SK-N-SH treated with all-trans-retinoic acid at 6 μM for 48 hours (cell line): Measurements from ENCODE around the gene HLF.

ENCODE experiments used
- ATAC-seq: fragments of 200-7000 bp; cut with Tn5 transposase; 3 replicates; pipeline ENCODE4 v1.9.1; 2020; ENCODE audit warnings: mild to moderate bottlenecking, moderate library complexity
- ARNTL ChIP-seq: fragments of 450-650 bp; formaldehyde crosslinking; IDR thresholded peaks from 2 replicates; pipeline ENCODE4 v1.5.0; 2020; ENCODE audit warnings: low read depth, mild to moderate bottlenecking, moderate library complexity, borderline replicate concordance
- BACH2 ChIP-seq: fragments of 250-450 bp; sonication (Bioruptor Pico); IDR thresholded peaks from 2 replicates; pipeline ENCODE4 v1.9.0; 2021; ENCODE audit warnings: mild to moderate bottlenecking, borderline replicate concordance
- ESRRG ChIP-seq: fragments of 250-450 bp; sonication (Bioruptor Pico); IDR thresholded peaks from 2 replicates; pipeline ENCODE4 v1.6.1; 2021; ENCODE audit warnings: mild to moderate bottlenecking
- GLIS3 ChIP-seq: fragments of 250-450 bp; sonication (Bioruptor Pico); IDR thresholded peaks from 2 replicates; pipeline ENCODE4 v1.5.0; 2020; ENCODE audit warnings: mild to moderate bottlenecking, moderate library complexity
- ISL1 ChIP-seq: fragments of 250-450 bp; sonication (Bioruptor Pico); IDR thresholded peaks from 2 replicates; pipeline ENCODE4 v2.1.2; 2022; ENCODE audit warnings: mild to moderate bottlenecking, moderate library complexity
- PPARA ChIP-seq: fragments of 250-450 bp; sonication (Bioruptor Pico); IDR thresholded peaks from 2 replicates; pipeline ENCODE4 v1.5.0; 2020; ENCODE audit warnings: mild to moderate bottlenecking, borderline replicate concordance
- RARB ChIP-seq: fragments of 250-450 bp; sonication (Bioruptor Pico); IDR thresholded peaks from 2 replicates; pipeline ENCODE4 v1.8.0; 2021; ENCODE audit warnings: mild to moderate bottlenecking, moderate library complexity
- SNAI2 ChIP-seq: fragments of 250-450 bp; sonication (Bioruptor Pico); IDR thresholded peaks from 2 replicates; pipeline ENCODE4 v1.5.0; 2020; ENCODE audit warnings: mild to moderate bottlenecking, moderate library complexity
- TCF4 ChIP-seq: fragments of 250-450 bp; sonication (Bioruptor Pico); IDR thresholded peaks from 2 replicates; pipeline ENCODE4 v1.8.0; 2021; ENCODE audit warnings: mild to moderate bottlenecking, moderate library complexity, borderline replicate concordance
- TOX ChIP-seq: fragments of 250-450 bp; sonication (Bioruptor Pico); IDR thresholded peaks from 2 replicates; pipeline ENCODE4 v1.8.0; 2021; ENCODE audit warnings: mild to moderate bottlenecking, moderate library complexity, borderline replicate concordance
- ZFP3 ChIP-seq: fragments of 250-450 bp; sonication (Bioruptor Pico); IDR thresholded peaks from 2 replicates; pipeline ENCODE4 v1.5.0; 2020; ENCODE audit warnings: mild to moderate bottlenecking, moderate library complexity
- ZFP30 ChIP-seq: fragments of 450-650 bp; formaldehyde crosslinking; IDR thresholded peaks from 2 replicates; pipeline ENCODE4 v1.5.0; 2022; ENCODE audit warnings: mild to moderate bottlenecking, moderate library complexity
- ZNF565 ChIP-seq: fragments of 450-650 bp; formaldehyde crosslinking; conservative IDR thresholded peaks from 2 replicates; pipeline ENCODE4 v1.5.0; 2020; ENCODE audit warnings: low read depth, mild to moderate bottlenecking, moderate library complexity
- ZNF70 ChIP-seq: fragments of 450-650 bp; formaldehyde crosslinking; IDR thresholded peaks from 2 replicates; pipeline ENCODE4 v1.5.0; 2020; ENCODE audit warnings: mild to moderate bottlenecking, moderate library complexity
- TF ChIP-seq, protein P1 (sequence below): fragments of 250-450 bp; sonication (Bioruptor Pico); IDR thresholded peaks from 2 replicates; pipeline ENCODE4 v1.5.1; 2020; ENCODE audit warnings: low read depth, mild to moderate bottlenecking, moderate library complexity
- TF ChIP-seq, protein P2 (sequence below): fragments of 250-450 bp; sonication (Bioruptor Pico); IDR thresholded peaks from 2 replicates; pipeline ENCODE4 v1.5.0; 2020; ENCODE audit warnings: mild to moderate bottlenecking, moderate library complexity
- TF ChIP-seq, protein P3 (sequence below): fragments of 250-450 bp; sonication (Bioruptor Pico); IDR thresholded peaks from 2 replicates; pipeline ENCODE4 v1.8.0; 2021; ENCODE audit warnings: low read depth, mild to moderate bottlenecking, moderate library complexity, borderline replicate concordance

HLF gene

DNA sequence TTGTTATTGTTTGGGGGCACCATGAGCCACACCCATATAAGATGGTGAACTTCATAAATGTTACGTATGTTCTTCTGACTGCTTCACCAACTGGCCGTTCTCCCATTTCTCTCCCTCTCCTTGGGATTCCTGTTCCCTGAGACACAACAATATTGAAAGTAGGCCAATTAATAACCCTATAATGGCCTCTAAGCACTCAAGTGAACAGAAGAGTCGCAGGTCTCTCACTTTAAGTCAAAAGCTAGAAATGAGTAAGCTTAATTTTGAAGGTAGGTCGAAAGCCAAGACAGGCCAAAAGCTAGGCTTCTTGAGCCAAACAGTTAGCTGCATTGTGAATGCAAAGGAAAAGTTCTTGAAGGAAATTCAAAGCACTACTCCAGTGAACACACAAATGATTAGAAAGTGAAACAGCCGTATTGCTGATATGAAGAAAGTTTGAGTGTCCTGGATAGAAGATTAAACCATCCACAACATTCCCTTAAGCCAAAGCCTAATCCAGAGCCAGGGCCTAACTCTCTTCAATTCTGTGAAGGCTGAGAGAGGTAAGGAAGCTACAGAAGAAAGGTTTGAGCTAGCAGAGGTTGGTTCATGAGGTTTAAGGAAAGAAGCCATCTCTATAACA is 25.8 kb downstream of the HLF start:
- TF ChIP-seq, protein P1, sequence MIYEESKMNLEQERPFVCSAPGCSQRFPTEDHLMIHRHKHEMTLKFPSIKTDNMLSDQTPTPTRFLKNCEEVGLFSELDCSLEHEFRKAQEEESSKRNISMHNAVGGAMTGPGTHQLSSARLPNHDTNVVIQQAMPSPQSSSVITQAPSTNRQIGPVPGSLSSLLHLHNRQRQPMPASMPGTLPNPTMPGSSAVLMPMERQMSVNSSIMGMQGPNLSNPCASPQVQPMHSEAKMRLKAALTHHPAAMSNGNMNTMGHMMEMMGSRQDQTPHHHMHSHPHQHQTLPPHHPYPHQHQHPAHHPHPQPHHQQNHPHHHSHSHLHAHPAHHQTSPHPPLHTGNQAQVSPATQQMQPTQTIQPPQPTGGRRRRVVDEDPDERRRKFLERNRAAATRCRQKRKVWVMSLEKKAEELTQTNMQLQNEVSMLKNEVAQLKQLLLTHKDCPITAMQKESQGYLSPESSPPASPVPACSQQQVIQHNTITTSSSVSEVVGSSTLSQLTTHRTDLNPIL (CRISPR knock-in tag): no peak
- no peak for TF ChIP-seq SNAI2 (CRISPR knock-in tag)
- TF ChIP-seq ZFP30 (CRISPR knock-in tag): no peak
- TF ChIP-seq, protein P2, sequence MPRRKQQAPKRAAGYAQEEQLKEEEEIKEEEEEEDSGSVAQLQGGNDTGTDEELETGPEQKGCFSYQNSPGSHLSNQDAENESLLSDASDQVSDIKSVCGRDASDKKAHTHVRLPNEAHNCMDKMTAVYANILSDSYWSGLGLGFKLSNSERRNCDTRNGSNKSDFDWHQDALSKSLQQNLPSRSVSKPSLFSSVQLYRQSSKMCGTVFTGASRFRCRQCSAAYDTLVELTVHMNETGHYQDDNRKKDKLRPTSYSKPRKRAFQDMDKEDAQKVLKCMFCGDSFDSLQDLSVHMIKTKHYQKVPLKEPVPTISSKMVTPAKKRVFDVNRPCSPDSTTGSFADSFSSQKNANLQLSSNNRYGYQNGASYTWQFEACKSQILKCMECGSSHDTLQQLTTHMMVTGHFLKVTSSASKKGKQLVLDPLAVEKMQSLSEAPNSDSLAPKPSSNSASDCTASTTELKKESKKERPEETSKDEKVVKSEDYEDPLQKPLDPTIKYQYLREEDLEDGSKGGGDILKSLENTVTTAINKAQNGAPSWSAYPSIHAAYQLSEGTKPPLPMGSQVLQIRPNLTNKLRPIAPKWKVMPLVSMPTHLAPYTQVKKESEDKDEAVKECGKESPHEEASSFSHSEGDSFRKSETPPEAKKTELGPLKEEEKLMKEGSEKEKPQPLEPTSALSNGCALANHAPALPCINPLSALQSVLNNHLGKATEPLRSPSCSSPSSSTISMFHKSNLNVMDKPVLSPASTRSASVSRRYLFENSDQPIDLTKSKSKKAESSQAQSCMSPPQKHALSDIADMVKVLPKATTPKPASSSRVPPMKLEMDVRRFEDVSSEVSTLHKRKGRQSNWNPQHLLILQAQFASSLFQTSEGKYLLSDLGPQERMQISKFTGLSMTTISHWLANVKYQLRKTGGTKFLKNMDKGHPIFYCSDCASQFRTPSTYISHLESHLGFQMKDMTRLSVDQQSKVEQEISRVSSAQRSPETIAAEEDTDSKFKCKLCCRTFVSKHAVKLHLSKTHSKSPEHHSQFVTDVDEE (CRISPR knock-in tag): no peak
- TF ChIP-seq GLIS3 (CRISPR knock-in tag): no peak
- TF ChIP-seq, protein P3, sequence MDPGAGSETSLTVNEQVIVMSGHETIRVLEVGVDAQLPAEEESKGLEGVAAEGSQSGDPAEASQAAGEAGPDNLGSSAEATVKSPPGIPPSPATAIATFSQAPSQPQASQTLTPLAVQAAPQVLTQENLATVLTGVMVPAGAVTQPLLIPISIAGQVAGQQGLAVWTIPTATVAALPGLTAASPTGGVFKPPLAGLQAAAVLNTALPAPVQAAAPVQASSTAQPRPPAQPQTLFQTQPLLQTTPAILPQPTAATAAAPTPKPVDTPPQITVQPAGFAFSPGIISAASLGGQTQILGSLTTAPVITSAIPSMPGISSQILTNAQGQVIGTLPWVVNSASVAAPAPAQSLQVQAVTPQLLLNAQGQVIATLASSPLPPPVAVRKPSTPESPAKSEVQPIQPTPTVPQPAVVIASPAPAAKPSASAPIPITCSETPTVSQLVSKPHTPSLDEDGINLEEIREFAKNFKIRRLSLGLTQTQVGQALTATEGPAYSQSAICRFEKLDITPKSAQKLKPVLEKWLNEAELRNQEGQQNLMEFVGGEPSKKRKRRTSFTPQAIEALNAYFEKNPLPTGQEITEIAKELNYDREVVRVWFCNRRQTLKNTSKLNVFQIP (CRISPR knock-in tag): no peak
- no peak for TF ChIP-seq ZNF70
- TF ChIP-seq PPARA (CRISPR knock-in tag): no peak
- TF ChIP-seq ESRRG (CRISPR knock-in tag): no peak
- TF ChIP-seq ZFP3 (CRISPR knock-in tag): no peak
- no peak for TF ChIP-seq RARB
- no peak for TF ChIP-seq ISL1 (CRISPR knock-in tag)
- TF ChIP-seq ARNTL (CRISPR knock-in tag): no peak
- no peak for TF ChIP-seq TCF4
- ATAC-seq: no peak

DNA sequence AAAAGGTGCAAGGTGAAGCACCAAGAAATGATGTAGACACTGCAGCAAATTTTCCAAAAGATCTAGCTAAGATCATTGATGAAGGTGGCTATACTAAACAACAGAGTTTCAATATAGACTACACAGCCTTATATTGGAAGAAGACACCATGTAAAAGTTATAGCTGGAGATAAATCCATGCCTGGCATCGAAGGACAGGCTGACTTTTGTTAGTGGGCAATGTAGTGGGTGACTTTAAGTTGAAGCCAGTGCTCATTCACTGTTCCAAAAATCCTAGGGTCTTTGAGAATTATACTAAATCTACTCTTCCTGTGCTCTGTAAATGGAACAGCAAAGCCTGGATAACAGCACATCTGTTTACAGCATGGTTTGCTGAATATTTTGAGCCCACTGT is 26.4 kb downstream of the HLF start:
- ATAC-seq: no peak

DNA sequence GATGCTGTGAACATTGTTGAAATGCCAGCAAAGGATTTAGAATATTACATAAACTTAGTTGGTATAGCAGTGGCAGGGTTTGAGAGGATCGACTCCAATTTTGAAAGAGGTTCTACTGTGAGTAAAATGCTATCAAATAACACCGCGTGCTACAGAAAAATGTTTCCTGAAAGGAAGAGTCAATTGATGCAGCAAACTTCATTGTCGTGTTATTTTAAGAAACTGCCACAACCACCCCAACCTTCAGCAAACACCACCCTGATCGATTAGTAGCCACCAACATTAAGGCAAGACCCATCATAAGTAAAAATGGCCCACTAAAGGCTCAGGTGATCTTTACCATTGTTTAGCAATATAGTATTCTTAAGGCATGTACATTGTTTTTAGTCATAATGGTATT is 27.3 kb downstream of the HLF start:
- no peak for ATAC-seq
- TF ChIP-seq, protein P1 (CRISPR knock-in tag): no peak
- TF ChIP-seq ISL1 (CRISPR knock-in tag) (no peak), ESRRG (CRISPR knock-in tag) (no peak), TOX (CRISPR knock-in tag) (no peak), GLIS3 (CRISPR knock-in tag) (no peak), ZNF565 (no peak), BACH2 (CRISPR knock-in tag) (no peak)
- TF ChIP-seq, protein P3 (CRISPR knock-in tag): no peak

More for the DNA sequence above, 26.4 kb downstream of the HLF start:
- TF ChIP-seq GLIS3 (CRISPR knock-in tag) (no peak), ARNTL (CRISPR knock-in tag) (no peak), PPARA (CRISPR knock-in tag) (no peak), ZNF70 (no peak), ZFP3 (CRISPR knock-in tag) (no peak)
- TF ChIP-seq, protein P3 (CRISPR knock-in tag): no peak
